SHP77 (cell line): ENCODE data around the gene MAP7.
A peak's percentile ranks its signal among the peaks of the same experiment; 100 is the strongest.

Experiments used
- DNase-seq, 2 experiments: peaks; one replicate each; lab custom pipeline; 2025; lab: John Stamatoyannopoulos, UW

The MAP7 gene

GRCh38 chr6:136563386-136564152 is 13.3 kb upstream of the MAP7 start:
- no peak for DNase-seq

GRCh38 chr6:136562211-136562610 is 12.0 kb upstream of the MAP7 start:
- DNase-seq = no peak

- no peak for DNase-seq
Measured at GRCh38 chr6:136553166-136553787, 3.1 kb upstream of the MAP7 start.

DNA sequence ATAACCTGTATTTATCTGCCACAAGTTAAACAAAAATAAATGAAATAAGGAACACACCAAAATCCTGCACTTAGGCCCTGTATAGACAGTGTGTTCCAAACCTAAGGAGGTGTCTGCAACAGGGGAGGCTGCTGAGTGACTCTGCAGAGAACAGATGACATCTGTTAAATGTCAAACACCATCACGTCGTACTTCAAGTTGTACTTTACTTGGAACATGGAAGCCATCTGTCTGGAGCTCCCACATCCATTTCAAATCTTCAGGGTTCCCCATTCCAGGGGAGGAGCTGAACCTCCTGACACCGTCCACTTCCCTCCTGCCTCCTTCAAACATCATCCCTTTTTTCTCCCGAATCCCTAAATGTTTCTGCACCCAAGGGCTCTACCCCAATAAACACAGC is 1.8 kb upstream of the MAP7 start:
- DNase-seq = no peak

- DNase-seq = no peak
Measured at GRCh38 chr6:136551103-136551502, 881 bp upstream of the MAP7 start.

GRCh38 chr6:136550045-136550329 is 235 bp downstream of the MAP7 start:
- DNase-seq = peak in 1 of 2 experiments; percentile 45

DNA sequence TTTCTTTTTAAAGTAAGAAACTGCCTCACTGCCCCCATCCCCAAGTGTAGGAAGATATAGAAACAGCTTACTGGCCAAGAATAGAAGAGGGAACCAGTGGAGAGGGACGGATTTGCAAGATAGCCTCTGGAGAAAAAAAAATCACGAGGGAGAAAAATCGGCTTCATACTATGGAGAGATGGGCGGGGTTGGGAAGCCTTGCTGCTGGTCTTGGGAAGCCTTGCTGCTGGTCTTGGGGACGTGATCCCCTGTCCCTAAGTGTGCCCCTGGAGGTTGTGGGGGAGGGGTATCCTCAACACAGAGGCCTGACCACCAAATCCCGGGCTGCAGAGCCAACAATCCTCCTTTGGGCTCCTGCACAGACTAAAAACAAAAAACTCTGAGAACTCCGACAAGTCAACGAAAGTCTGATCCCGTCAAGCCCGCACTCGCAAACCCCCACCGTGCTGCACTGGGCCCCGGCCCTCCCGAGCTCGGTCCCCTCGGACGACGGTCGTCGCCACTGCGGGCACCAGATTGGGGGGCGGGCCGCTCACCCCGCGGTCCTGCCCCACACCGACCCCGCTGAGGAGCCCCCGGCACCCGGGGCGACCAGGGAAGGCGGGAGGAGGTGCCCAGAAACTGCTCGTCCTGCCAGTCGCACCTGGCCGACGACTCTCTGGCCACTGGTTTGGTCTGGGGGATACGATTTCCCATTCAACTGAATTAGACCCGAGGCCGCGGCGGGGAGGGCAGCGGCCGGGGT is 750 bp downstream of the MAP7 start:
- peak in 1 of 2 experiments; percentile 26 for DNase-seq

GRCh38 chr6:136548582-136549299 is 1.5 kb downstream of the MAP7 start:
- peak in 1 of 2 experiments; percentile 2 for DNase-seq

DNA sequence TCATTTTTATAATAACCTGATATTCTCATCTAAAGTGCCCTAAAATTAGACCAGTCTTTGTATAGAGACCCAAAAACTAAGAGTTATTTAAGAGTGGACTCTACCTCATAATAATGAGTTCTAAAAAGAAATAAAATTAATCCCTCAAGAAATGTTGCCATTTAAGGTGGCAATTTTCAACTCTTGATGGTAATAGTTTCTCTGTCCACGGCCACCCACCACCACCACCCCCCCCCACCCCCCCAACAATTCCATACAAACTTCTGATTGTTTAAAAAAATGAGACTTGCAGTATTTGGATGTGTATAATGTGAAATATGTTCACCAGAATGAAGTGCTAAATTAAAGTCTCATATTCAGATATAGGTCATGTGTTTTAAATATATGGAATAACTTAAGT is 2.4 kb downstream of the MAP7 start:
- no peak for DNase-seq

GRCh38 chr6:136547336-136547735 is 2.9 kb downstream of the MAP7 start:
- DNase-seq = peak; percentile 43 to 55

GRCh38 chr6:136546331-136546730 is 3.9 kb downstream of the MAP7 start:
- no peak for DNase-seq

GRCh38 chr6:136544326-136544725 is 5.9 kb downstream of the MAP7 start:
- DNase-seq = no peak

DNA sequence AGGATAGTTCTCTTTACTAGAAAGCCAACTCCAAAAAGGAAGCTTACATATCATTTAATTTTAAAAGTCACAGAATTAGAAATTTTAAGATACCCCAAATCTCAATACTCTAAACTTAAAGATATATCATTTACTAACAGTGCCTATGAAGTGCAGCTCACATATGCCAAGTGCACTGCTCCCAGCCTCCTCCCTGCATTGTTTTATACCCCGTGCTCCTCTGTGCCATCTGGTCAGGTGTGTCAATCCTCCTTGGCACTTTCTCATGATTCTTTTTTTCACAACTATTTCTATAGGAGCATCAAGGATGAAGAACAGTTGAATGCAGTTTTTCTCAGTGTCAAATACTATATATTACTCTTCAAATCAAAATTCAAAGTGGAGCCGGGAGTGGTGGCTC is 8.8 kb downstream of the MAP7 start:
- no peak for DNase-seq

DNA sequence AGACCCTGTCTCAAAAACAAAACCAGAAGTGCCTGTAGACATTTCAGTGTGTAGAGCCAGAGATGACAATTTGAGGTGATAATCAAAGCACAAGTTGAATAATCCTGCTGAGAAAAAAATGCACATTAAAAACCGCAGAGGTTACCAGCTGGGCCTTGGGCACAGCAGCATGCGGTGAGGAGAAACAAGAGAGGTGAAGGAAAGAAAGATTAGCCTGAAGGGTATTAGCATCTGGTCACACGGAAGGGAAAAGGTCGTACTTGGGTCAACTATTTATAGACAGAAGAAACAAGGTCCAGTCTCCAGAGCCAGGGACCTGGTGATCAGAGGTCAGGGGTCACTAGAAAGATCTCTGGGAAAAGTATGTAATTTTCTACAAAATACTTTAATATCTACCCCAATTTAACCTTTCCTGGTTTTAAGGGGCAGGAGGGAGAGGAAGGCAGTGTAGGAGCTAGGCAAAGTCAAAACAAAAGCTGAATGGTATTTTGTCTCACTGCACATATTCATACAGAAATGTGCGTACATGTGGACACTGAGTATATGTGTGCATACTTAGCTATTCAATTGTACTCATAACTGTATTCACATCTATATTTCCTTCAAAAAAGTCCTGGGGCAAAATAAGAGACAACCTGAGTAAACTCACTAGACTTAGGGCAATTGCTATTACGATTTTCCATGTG is 10.1 kb downstream of the MAP7 start:
- no peak for DNase-seq

GRCh38 chr6:136538836-136539235 is 11.4 kb downstream of the MAP7 start:
- DNase-seq = no peak

DNA sequence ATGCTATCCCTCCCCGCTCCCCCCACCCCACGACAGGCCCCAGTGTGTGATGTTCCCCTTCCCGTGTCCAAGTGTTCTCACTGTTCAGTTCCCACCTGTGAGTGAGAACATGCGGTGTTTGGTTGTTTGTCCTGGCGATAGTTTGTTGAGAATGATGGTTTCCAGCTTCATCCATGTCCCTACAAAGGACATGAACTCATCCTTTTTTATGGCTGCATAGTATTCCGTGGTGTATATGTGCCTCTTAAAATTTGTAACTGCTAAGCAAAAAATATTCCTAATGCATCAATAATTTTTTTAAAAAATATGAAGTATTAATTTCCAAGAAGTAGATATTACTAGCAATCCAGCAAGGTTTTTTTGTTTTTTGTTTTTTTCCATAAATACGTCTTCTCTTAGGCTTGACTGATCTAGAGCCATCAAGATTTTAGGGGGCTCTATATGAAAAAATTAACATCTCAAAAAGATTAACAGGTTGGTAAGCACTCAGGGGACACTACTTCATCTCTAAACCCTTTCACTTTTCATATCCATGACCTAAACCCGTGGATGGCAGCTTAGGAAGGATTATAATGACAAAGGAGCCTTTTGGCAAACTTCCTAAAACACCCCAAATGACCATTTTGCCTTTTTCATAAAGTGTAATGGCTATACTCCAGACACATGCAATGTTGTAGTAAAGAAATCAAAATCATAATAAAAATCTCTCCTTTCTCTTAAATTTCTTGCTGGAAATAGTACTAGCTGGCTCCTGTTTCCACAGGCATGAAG is 14.2 kb downstream of the MAP7 start:
- no peak for DNase-seq

DNA sequence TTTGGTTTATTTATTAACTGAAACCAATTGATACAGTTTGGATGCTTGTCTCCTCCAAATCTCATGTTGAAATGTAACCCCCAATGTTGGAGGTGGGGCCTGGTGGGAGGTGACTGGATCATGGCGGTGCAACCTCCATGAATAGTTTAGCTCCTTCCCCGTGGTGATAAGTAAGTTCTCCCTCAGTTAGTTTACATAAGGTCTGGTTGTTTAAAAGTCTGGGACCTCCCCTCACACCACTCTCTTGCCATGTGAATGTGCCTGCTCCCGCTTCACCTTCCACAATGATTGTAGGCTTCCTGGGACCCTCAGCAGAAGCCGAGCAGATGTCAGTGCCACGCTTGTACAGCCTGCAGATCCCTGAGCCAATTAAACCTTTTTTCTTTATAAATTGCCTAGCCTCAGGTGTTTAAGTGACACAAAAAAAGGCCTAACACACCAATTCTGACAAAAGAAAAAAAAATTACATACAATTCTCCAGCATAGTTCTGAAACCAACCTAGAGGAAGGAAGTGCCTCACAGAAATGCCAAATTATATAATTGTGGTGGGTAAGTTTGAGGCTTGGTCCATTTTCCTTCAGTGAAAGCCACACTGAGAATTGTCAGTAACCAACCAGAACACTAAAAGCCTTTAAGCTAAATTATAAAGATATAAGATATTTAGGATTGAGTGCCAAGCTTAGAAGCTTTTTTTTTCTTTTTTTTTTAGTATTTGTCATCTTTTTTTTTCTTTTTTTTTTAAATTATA is 15.0 kb downstream of the MAP7 start:
- DNase-seq = no peak

- DNase-seq = no peak
Measured at GRCh38 chr6:136534268-136534667, 16.0 kb downstream of the MAP7 start.

- no peak for DNase-seq
Measured at GRCh38 chr6:136533487-136533886, 16.7 kb downstream of the MAP7 start.

GRCh38 chr6:136532030-136532429 is 18.2 kb downstream of the MAP7 start:
- DNase-seq = no peak

DNA sequence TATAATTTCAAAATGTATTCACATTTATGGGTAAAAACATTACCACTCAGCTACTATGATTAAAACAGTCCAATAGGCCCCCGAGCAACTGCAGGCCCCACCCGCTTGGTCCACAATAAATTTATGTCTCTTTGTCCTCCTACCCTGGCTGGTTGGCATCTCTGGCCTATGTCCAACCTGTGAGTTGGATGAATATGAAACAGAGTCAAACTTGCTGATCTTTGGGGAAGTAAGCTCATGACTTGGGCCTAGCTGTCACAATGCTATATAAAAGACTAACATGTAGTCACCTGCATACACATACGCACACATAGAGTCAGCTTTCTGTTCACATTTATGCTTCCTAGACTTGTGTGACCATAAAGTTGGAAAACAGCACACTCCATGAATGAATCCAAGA is 20.5 kb downstream of the MAP7 start:
- DNase-seq = no peak
